Effector memory CD8-positive, alpha-beta T cell (primary cell): ENCODE measurements around the gene CD7.
"Not testable (repeated sequence)": the region's sequence is repeated elsewhere in the genome, so short reads cannot be mapped to it uniquely, and the experiment has no call there.

ENCODE experiments used
- ATAC-seq: fragments of 150-1000 bp; cut with Tn5 transposase; replicated peaks from 2 replicates; pipeline ENCODE4 v1.10.0; 2021; ENCODE audit warnings: mild to moderate bottlenecking, moderate library complexity
- DNase-seq, 3 experiments: peaks; one replicate each; pipeline ENCODE4 v3.0.0; 2021
- H3K27ac Mint-ChIP-seq, 2 donors: one replicate each; pipeline ENCODE4 v1.8.0; 2022; ENCODE audit warnings: mild to moderate bottlenecking in 2 of 2, mixed read lengths in 2 of 2, moderate library complexity in 2 of 2
- H3K27me3 Mint-ChIP-seq, 2 donors: one replicate each; pipeline ENCODE4 v1.8.0; 2022; ENCODE audit warnings: mixed read lengths in 2 of 2
- H3K36me3 Mint-ChIP-seq: one replicate; pipeline ENCODE4 v1.8.0; 2022; ENCODE audit warnings: mild to moderate bottlenecking, moderate library complexity, mixed read lengths; ENCODE audit not compliant: insufficient read depth
- H3K4me1 Mint-ChIP-seq, 2 donors: one replicate each; pipeline ENCODE4 v1.8.0; 2022; ENCODE audit warnings: low read depth in 2 of 2, mixed read lengths in 2 of 2
- H3K4me3 Mint-ChIP-seq, 2 donors: one replicate each; pipeline ENCODE4 v1.8.0; 2022; ENCODE audit warnings: mild to moderate bottlenecking in 2 of 2, mixed read lengths in 2 of 2, moderate library complexity in 2 of 2
- H3K9me3 Mint-ChIP-seq, 2 donors: one replicate each; pipeline ENCODE4 v1.8.0; 2022; ENCODE audit warnings: mixed read lengths in 2 of 2
- total RNA-seq, 9 experiments: gene quantifications; one replicate each; lab custom pipeline; 2026; lab: John Stamatoyannopoulos, UW

CD7 gene
- 48.6 to 136 (median 96.5) reads per million in 9 experiments for total RNA-seq

- peak; percentile 78 for ATAC-seq
- Mint-ChIP-seq H3K4me3 (peak within 1 kb of the TSS in 1 of 2 donors; percentile 91), H3K27me3 (no peaks in the 10 kb centered on the region), H3K36me3 (peaks cover 33% of the 10 kb centered on the region), H3K4me1 (peaks cover 15 to 21% of the 10 kb centered on the region in 2 donors), H3K27ac (no peak within 1 kb of the TSS), H3K9me3 (no peaks in the 10 kb centered on the region)
- peak; percentile 50 to 58 (median 54) for DNase-seq
Measured at GRCh38 chr17:82317394-82318168, at the start of gene CD7. CD7 (minus strand) TSS chr17:82317608; CDS start chr17:82317495, 113 bp downstream.

GRCh38 chr17:82366749-82367148, 49.3 kb upstream of the CD7 start:
- Mint-ChIP-seq H3K36me3 (peaks cover 4% of the 10 kb centered on the region), H3K27me3 (peaks cover 13 to 32% of the 10 kb centered on the region in 2 donors), H3K9me3 (no peaks in the 10 kb centered on the region), H3K4me3 (no peak overlapping the region), H3K27ac (no peak overlapping the region), H3K4me1 (peaks cover 4 to 5% of the 10 kb centered on the region in 2 donors)
- no peak for ATAC-seq
- no peak for DNase-seq

GRCh38 chr17:82365606-82366295, 48.3 kb upstream of the CD7 start:
- H3K4me3 Mint-ChIP-seq = no peak overlapping the region
- H3K27ac Mint-ChIP-seq = no peak overlapping the region
- no peaks in the 10 kb centered on the region for H3K9me3 Mint-ChIP-seq
- H3K27me3 Mint-ChIP-seq = peaks cover 8 to 28% of the 10 kb centered on the region in 2 donors
- ATAC-seq (no peak), DNase-seq (no peak)
- H3K36me3 Mint-ChIP-seq = peaks cover 4% of the 10 kb centered on the region
- H3K4me1 Mint-ChIP-seq = peaks cover 0 to 1% of the 10 kb centered on the region in 2 donors

- no peak for DNase-seq
- no peaks in the 10 kb centered on the region for H3K9me3 Mint-ChIP-seq
- peaks cover 0 to 5% of the 10 kb centered on the region in 2 donors for H3K4me1 Mint-ChIP-seq
- H3K27ac Mint-ChIP-seq = peak overlapping the region in 1 of 2 donors; percentile 14
- peaks cover 7 to 20% of the 10 kb centered on the region in 2 donors for H3K27me3 Mint-ChIP-seq
- ATAC-seq = no peak
- H3K4me3 Mint-ChIP-seq = no peak overlapping the region
- no peaks in the 10 kb centered on the region for H3K36me3 Mint-ChIP-seq
Measured at GRCh38 chr17:82361885-82362633, 44.7 kb upstream of the CD7 start.

GRCh38 chr17:82359451-82360074, 42.2 kb upstream of the CD7 start:
- ATAC-seq, H3K27ac Mint-ChIP-seq, DNase-seq, H3K36me3 Mint-ChIP-seq, H3K9me3 Mint-ChIP-seq, H3K4me1 Mint-ChIP-seq, H3K4me3 Mint-ChIP-seq: not testable (repeated sequence)
- peaks cover 17 to 34% of the 10 kb centered on the region in 2 donors for H3K27me3 Mint-ChIP-seq

GRCh38 chr17:82358465-82359350, 41.3 kb upstream of the CD7 start, which contains the start of gene TEX19:
TEX19 (plus strand) TSS chr17:82359247; CDS start chr17:82362151, 2,904 bp downstream.
- peaks cover 17 to 36% of the 10 kb centered on the region in 2 donors for H3K27me3 Mint-ChIP-seq
- H3K9me3 Mint-ChIP-seq = no peaks in the 10 kb centered on the region
- DNase-seq (no peak), ATAC-seq (no peak)
- H3K4me3 Mint-ChIP-seq = no peak within 1 kb of the TSS
- H3K27ac Mint-ChIP-seq = no peak within 1 kb of the TSS
- peaks cover 0 to 5% of the 10 kb centered on the region in 2 donors for H3K4me1 Mint-ChIP-seq
- H3K36me3 Mint-ChIP-seq = no peaks in the 10 kb centered on the region

GRCh38 chr17:82357394-82357793, 40.0 kb upstream of the CD7 start:
- Mint-ChIP-seq H3K27ac (no peak overlapping the region), H3K4me1 (peaks cover 0 to 5% of the 10 kb centered on the region in 2 donors), H3K36me3 (no peaks in the 10 kb centered on the region), H3K27me3 (peaks cover 17 to 31% of the 10 kb centered on the region in 2 donors), H3K9me3 (no peaks in the 10 kb centered on the region), H3K4me3 (no peak overlapping the region)
- ATAC-seq = no peak
- no peak for DNase-seq

GRCh38 chr17:82356845-82357355, 39.5 kb upstream of the CD7 start:
- Mint-ChIP-seq H3K4me3 (no peak overlapping the region), H3K4me1 (peaks cover 0 to 10% of the 10 kb centered on the region in 2 donors)
- ATAC-seq = no peak

GRCh38 chr17:82355770-82356427, 38.5 kb upstream of the CD7 start:
- no peaks in the 10 kb centered on the region for H3K36me3 Mint-ChIP-seq
- H3K27me3 Mint-ChIP-seq = peaks cover 17 to 32% of the 10 kb centered on the region in 2 donors
- H3K27ac Mint-ChIP-seq = no peak overlapping the region
- DNase-seq = no peak
- no peak overlapping the region for H3K4me3 Mint-ChIP-seq
- H3K4me1 Mint-ChIP-seq = peaks cover 0 to 13% of the 10 kb centered on the region in 2 donors
- no peaks in the 10 kb centered on the region for H3K9me3 Mint-ChIP-seq
- no peak for ATAC-seq

More at GRCh38 chr17:82356845-82357355, 39.5 kb upstream of the CD7 start:
- peaks cover 17 to 27% of the 10 kb centered on the region in 2 donors for H3K27me3 Mint-ChIP-seq
- no peak for DNase-seq
- H3K9me3 Mint-ChIP-seq = no peaks in the 10 kb centered on the region
- no peak overlapping the region for H3K27ac Mint-ChIP-seq
- no peaks in the 10 kb centered on the region for H3K36me3 Mint-ChIP-seq

GRCh38 chr17:82354804-82355308, 37.4 kb upstream of the CD7 start:
- no peak for ATAC-seq
- Mint-ChIP-seq H3K4me3 (no peak overlapping the region), H3K27me3 (peaks cover 17 to 34% of the 10 kb centered on the region in 2 donors), H3K27ac (no peak overlapping the region), H3K4me1 (peaks cover 0 to 13% of the 10 kb centered on the region in 2 donors), H3K36me3 (no peaks in the 10 kb centered on the region), H3K9me3 (no peaks in the 10 kb centered on the region)
- no peak for DNase-seq

GRCh38 chr17:82353484-82353883, 36.1 kb upstream of the CD7 start:
- H3K9me3 Mint-ChIP-seq = no peaks in the 10 kb centered on the region
- no peak overlapping the region for H3K4me3 Mint-ChIP-seq
- H3K36me3 Mint-ChIP-seq = no peaks in the 10 kb centered on the region
- ATAC-seq = no peak
- H3K27me3 Mint-ChIP-seq = peaks cover 19 to 43% of the 10 kb centered on the region in 2 donors
- H3K27ac Mint-ChIP-seq = no peak overlapping the region
- H3K4me1 Mint-ChIP-seq = peaks cover 0 to 10% of the 10 kb centered on the region in 2 donors
- no peak for DNase-seq
